B cell (primary cell): ENCODE data around the gene TRIM52. TPM values are rescaled to one million over a fixed set of nuclear protein-coding genes. Genes with fewer than 3 reads are reported as not detected.

Experiments
- ATAC-seq: fragments of 200-7000 bp; cut with Tn5 transposase; one replicate; pipeline ENCODE4 v1.10.0; 2021; ENCODE audit warnings: low read depth, mild to moderate bottlenecking, moderate number of reproducible peaks, moderate library complexity
- CTCF ChIA-PET: fragments of 350-600 bp; sonication (Branson Sonifier 250); formaldehyde crosslinking; loops from one replicate; lab custom pipeline; 2021; ENCODE audit warnings: antibody characterized with exemption, inconsistent platforms; lab: Charles Lee
- POLR2A ChIA-PET: fragments of 350-600 bp; sonication (Branson Sonifier 250); formaldehyde crosslinking; loops from one replicate; lab custom pipeline; 2021; ENCODE audit warnings: antibody characterized with exemption; lab: Charles Lee
- DNase-seq: peaks from one replicate; pipeline ENCODE4 v3.0.0; 2013
- H2AFZ ChIP-seq: 2 replicates; pipeline ENCODE4 v1.6.1; 2012; ENCODE audit warnings: mild to moderate bottlenecking, low read depth, low read length; ENCODE audit not compliant: insufficient read depth, poor library complexity, severe bottlenecking
- H3K27ac ChIP-seq, 2 donors: 1 replicate in 1 of 2; 2 replicates in 1 of 2; pipeline ENCODE4 v1.5.1; 2012 to 2013; ENCODE audit warnings: low read length in 2 of 2, mild to moderate bottlenecking in 2 of 2, moderate library complexity in 1 of 2
- H3K27me3 ChIP-seq, 4 experiments: fragments of 200-600 bp in 1 of 4; sonication (generic) in 1 of 4; replicated peaks in 1 of 4; 1 replicate in 2 of 4; 2 replicates in 2 of 4; pipeline versions ENCODE4 v1.6.1 to v1.7.0; 2013 to 2016; ENCODE audit warnings: low read length in 3 of 4, mild to moderate bottlenecking in 2 of 4, mixed read lengths in 1 of 4, moderate library complexity in 1 of 4; ENCODE audit not compliant: insufficient read depth in 4 of 4, control insufficient read depth in 3 of 4; ENCODE audit errors: control extremely low read depth in 1 of 4
- H3K36me3 ChIP-seq, 2 experiments: replicated peaks in 1 of 2; 1 replicate in 1 of 2; 2 replicates in 1 of 2; pipeline versions ENCODE4 v1.6.1 to v1.7.1; 2013; ENCODE audit warnings: low read length in 1 of 2; ENCODE audit not compliant: insufficient read depth in 2 of 2, control insufficient read depth in 1 of 2; ENCODE audit errors: control extremely low read depth in 1 of 2, extremely low read depth in 1 of 2
- H3K4me1 ChIP-seq, 2 donors: fragments of 200-600 bp in 1 of 2; sonication (generic) in 1 of 2; 1 replicate in 1 of 2; 2 replicates in 1 of 2; pipeline versions ENCODE4 v1.5.1 to v1.6.1; 2013 to 2017; ENCODE audit warnings: low read length in 2 of 2; ENCODE audit not compliant: control insufficient read depth in 2 of 2, insufficient read depth in 2 of 2
- H3K4me2 ChIP-seq: replicated peaks from 2 replicates; pipeline ENCODE3; 2012; ENCODE audit warnings: mild to moderate bottlenecking, low read depth, low read length; ENCODE audit not compliant: poor library complexity, severe bottlenecking
- H3K4me3 ChIP-seq, 5 experiments: fragments of 200-600 bp in 1 of 5; sonication (generic) in 1 of 5; 1 replicate in 3 of 5; 2 replicates in 2 of 5; pipeline versions ENCODE4 v1.5.1 to v1.7.0; 2011 to 2016; ENCODE audit warnings: low read length in 4 of 5, mild to moderate bottlenecking in 4 of 5, low read depth in 2 of 5, control low read depth in 1 of 5, moderate library complexity in 1 of 5; ENCODE audit not compliant: insufficient read depth in 1 of 5; ENCODE audit errors: control extremely low read depth in 1 of 5, extremely low read depth in 1 of 5
- H3K79me2 ChIP-seq: fragments of 200-600 bp; sonication (generic); one replicate; pipeline ENCODE4 v1.6.0; 2016; ENCODE audit warnings: low read length; ENCODE audit not compliant: control insufficient read depth, insufficient read depth
- H3K9ac ChIP-seq: fragments of 200-600 bp; sonication (generic); 2 replicates; pipeline ENCODE4 v1.6.1; 2017; ENCODE audit warnings: mild to moderate bottlenecking, low read length, moderate library complexity
- H3K9me3 ChIP-seq, 3 donors: one replicate each; pipeline versions ENCODE4 v1.6.1 to v1.7.1; 2013; ENCODE audit warnings: low read length in 2 of 3; ENCODE audit not compliant: control insufficient read depth in 2 of 3, insufficient read depth in 1 of 3; ENCODE audit errors: control extremely low read depth in 1 of 3
- H4K20me1 ChIP-seq: 2 replicates; pipeline ENCODE4 v1.6.0; 2012; ENCODE audit warnings: mild to moderate bottlenecking, low read length; ENCODE audit not compliant: insufficient read depth, control insufficient read depth, poor library complexity, severe bottlenecking
- H3K27ac Mint-ChIP-seq: one replicate; pipeline ENCODE4 v1.8.0; 2021; ENCODE audit warnings: mixed read lengths
- H3K27me3 Mint-ChIP-seq: one replicate; pipeline ENCODE4 v1.8.0; 2021; ENCODE audit warnings: mixed read lengths
- H3K4me1 Mint-ChIP-seq: one replicate; pipeline ENCODE4 v1.8.0; 2021; ENCODE audit warnings: mixed read lengths
- H3K4me3 Mint-ChIP-seq: one replicate; pipeline ENCODE4 v1.8.0; 2021; ENCODE audit warnings: mixed read lengths
- H3K9me3 Mint-ChIP-seq: one replicate; pipeline ENCODE4 v1.8.0; 2022; ENCODE audit warnings: mixed read lengths; ENCODE audit not compliant: insufficient read depth
- CTCF ChIP-seq: fragments of 200-600 bp; IDR thresholded peaks from one replicate; pipeline ENCODE4 v1.8.0; 2022; ENCODE audit warnings: antibody characterized with exemption, mild to moderate bottlenecking
- EZH2 ChIP-seq: IDR thresholded peaks from 2 replicates; pipeline ENCODE4 v1.6.1; 2012; ENCODE audit warnings: borderline replicate concordance, low read depth, mild to moderate bottlenecking, moderate library complexity, low read length; ENCODE audit not compliant: insufficient read depth, poor library complexity, severe bottlenecking
- WGBS: methylation state at CpG from one replicate; pipeline ENCODE4 v1.1.5; 2013; ENCODE audit warnings: missing lambda C conversion rate; ENCODE audit not compliant: insufficient coverage; 5-methylcytosine and 5-hydroxymethylcytosine counted together
- intact Hi-C: fragments of 100-400 bp; cut with micrococcal nuclease; formaldehyde crosslinking; loops from one replicate; pipeline ENCODE4 v1.10.0; 2022
- polyA plus RNA-seq: library from polyadenylated mRNA; depleted of rRNA; stranded (reverse); fragments of >200 nt; gene quantifications from 2 replicates; pipeline ENCODE4 v1.2.3, GENCODE V29; 2012
- total RNA-seq, 2 donors: library from RNA; stranded (reverse); fragments of 120-200 nt in 1 of 2; gene quantifications; 1 replicate in 1 of 2; 2 replicates in 1 of 2; pipeline versions ENCODE4 v1.2.3 to v1.2.4, GENCODE V29; 2013 to 2022

TRIM52 gene
- total and polyA plus RNA-seq, 2 donors (not counting 1 experiment from before 2014, with no cell fraction given) = 29.9 to 61.3 TPM

DNA sequence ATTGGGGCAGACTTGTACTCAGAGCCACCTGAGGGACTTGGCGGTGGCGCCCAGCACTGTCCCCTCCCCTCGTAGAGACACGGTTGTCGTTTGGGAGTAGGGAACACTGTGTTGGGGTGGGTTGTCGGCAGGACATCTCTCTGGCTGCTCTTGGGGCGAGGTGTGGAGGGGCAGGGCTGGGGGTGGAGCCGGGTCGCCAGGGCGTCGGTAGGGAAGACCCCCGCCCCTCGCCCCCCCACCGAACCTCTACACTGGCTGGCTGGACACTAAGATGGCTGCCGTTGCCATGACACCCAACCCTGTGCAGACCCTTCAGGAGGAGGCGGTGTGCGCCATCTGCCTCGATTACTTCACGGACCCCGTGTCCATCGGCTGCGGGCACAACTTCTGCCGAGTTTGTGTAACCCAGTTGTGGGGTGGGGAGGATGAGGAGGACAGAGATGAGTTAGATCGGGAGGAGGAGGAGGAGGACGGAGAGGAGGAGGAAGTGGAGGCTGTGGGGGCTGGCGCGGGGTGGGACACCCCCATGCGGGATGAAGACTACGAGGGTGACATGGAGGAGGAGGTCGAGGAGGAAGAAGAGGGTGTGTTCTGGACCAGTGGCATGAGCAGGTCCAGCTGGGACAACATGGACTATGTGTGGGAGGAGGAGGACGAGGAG, 37.1 kb downstream of the TRIM52 start:
- Histone ChIP-seq H3K9ac (peak overlapping the region; percentile 79), H3K27ac (peak overlapping the region; percentile 95), H3K9me3 (peaks cover 0 to 15% (median 0%) of the 10 kb centered on the region in 3 donors), H2AFZ (peak overlapping the region; percentile 89), H3K4me3 (peak overlapping the region; percentile 68 to 95 (median 89)), H3K36me3 (peaks cover 0 to 2% of the 10 kb centered on the region in 2 experiments), H3K27me3 (no peaks in the 10 kb centered on the region), H3K4me1 (peaks cover 18 to 35% of the 10 kb centered on the region in 2 donors), H3K79me2 (peaks cover 40% of the 10 kb centered on the region), H3K4me2 (peak overlapping the region; percentile 95), H4K20me1 (no peaks in the 10 kb centered on the region)
- no peak for DNase-seq
- POLR2A ChIA-PET = interaction anchor here (0.6 to 3.5 kb wide), 11 partner anchors 17 to 623 kb away, joined by 3 to 74 read pairs (median 8); partner anchors contain the start of genes RACK1 and TRIM52
- Mint-ChIP-seq H3K27ac (peak overlapping the region; percentile 98), H3K4me1 (peaks cover 51% of the 10 kb centered on the region), H3K4me3 (peak overlapping the region; percentile 94), H3K27me3 (no peaks in the 10 kb centered on the region), H3K9me3 (no peaks in the 10 kb centered on the region)
- ATAC-seq = peak; percentile 5
- CTCF ChIA-PET = interaction anchor here (0.9 to 3.8 kb wide), 6 partner anchors 19 to 51 kb away, joined by 3 to 48 read pairs (median 12); partner anchors contain the start of genes RACK1 and TRIM52
- WGBS = under 1% methylated on average over 29 of the region's 31 CpGs
- intact Hi-C loops = loop anchor here (1.0 to 2.0 kb wide), 6 partner anchors 20 to 421 kb away; partner anchors contain the start of genes MGAT1, TRIM52 and ZFP62
- TF ChIP-seq EZH2 (no peak), CTCF (no peak)
